ENCODE measurements around the gene TRIM67. TPM values are rescaled to one million over a fixed set of nuclear protein-coding genes. Genes with fewer than 3 reads are reported as not detected.

Gene TRIM67
- total RNA-seq, 1 experiment from 2014 or later = not detected

- TF ChIP-seq EZH2phosphoT487 (IDR thresholded peaks at IDR 0.05; ENCODE audit: borderline replicate concordance, low read length) = no peak
- ChIA-PET POLR2A (ENCODE audit: unreplicated experiment) (no interaction called here), CTCF (no interaction called here)
- Histone ChIP-seq H3K4me1 (ENCODE audit: insufficient read depth, low read length) (peaks cover 25% of the 10 kb centered on the region), H3K36me3 (ENCODE audit: low read depth, low read length) (peaks cover 11% of the 10 kb centered on the region; the same call in 1 of the 2 replicates), H3K9me3 (ENCODE audit: low read length) (no peaks in the 10 kb centered on the region), H3K4me3 (ENCODE audit: low read length) (peak overlapping the region; percentile 85), H3K4me2 (ENCODE audit: low read length) (peak overlapping the region; percentile 93), H3K27me3 (ENCODE audit: low read length) (no peaks in the 10 kb centered on the region), H4K20me1 (ENCODE audit: low read length) (no peaks in the 10 kb centered on the region), H3F3A (ENCODE audit: low read length, unreplicated experiment) (no peaks in the 10 kb centered on the region), H3K79me2 (ENCODE audit: low read length) (peaks cover 66% of the 10 kb centered on the region), H3K9me2 (replicated peaks; ENCODE audit: low read length) (no peaks in the 10 kb centered on the region), H3K9ac (ENCODE audit: low read length) (peak overlapping the region; percentile 94), H2AFZ (ENCODE audit: low read length) (peak overlapping the region; percentile 96), H3K27ac (ENCODE audit: low read length) (peak overlapping the region; percentile 20)
- ATAC-seq (peak; percentile 48), DNase-seq (peak; percentile 38)
- intact Hi-C loops (cut with micrococcal nuclease) = loop anchor here (2.0 to 5.0 kb wide), 2 partner anchors 95 to 361 kb away; partner anchors contain the start of gene EXOC8
- BruUV-seq (replicated peaks) = no TSS peak
Observed at GRCh38 chr1:231241750-231242149, 79.9 kb downstream of the TRIM67 start.

- Histone ChIP-seq H3K9ac (ENCODE audit: low read length) (peak overlapping the region; percentile 94; the same call in 1 of the 2 replicates), H3K4me3 (ENCODE audit: low read length) (peak overlapping the region; percentile 85), H3K4me1 (ENCODE audit: insufficient read depth, low read length) (peaks cover 25% of the 10 kb centered on the region), H3K9me2 (replicated peaks; ENCODE audit: low read length) (no peaks in the 10 kb centered on the region), H3F3A (ENCODE audit: low read length, unreplicated experiment) (no peaks in the 10 kb centered on the region), H3K79me2 (ENCODE audit: low read length) (peaks cover 73% of the 10 kb centered on the region), H4K20me1 (ENCODE audit: low read length) (no peaks in the 10 kb centered on the region), H3K9me3 (ENCODE audit: low read length) (no peaks in the 10 kb centered on the region), H2AFZ (ENCODE audit: low read length) (no peak overlapping the region), H3K4me2 (ENCODE audit: low read length) (peak overlapping the region; percentile 93), H3K36me3 (ENCODE audit: low read depth, low read length) (peaks cover 6% of the 10 kb centered on the region; the same call in 1 of the 2 replicates), H3K27ac (ENCODE audit: low read length) (no peak overlapping the region), H3K27me3 (ENCODE audit: low read length) (no peaks in the 10 kb centered on the region)
- ATAC-seq = no peak
- CTCF ChIA-PET = no interaction called here
- no peak for DNase-seq
- TF ChIP-seq EZH2phosphoT487 (IDR thresholded peaks at IDR 0.05; ENCODE audit: borderline replicate concordance, low read length) (no peak), CTCF (conservative IDR thresholded peaks at IDR 0.05; ENCODE audit: low read depth, low read length) (no peak), EZH2 (IDR thresholded peaks at IDR 0.05; ENCODE audit: low read length, unreplicated experiment) (no peak)
- POLR2A ChIA-PET (ENCODE audit: unreplicated experiment) = no interaction called here
- no TSS peak for BruUV-seq (replicated peaks)
- intact Hi-C loops (cut with micrococcal nuclease) = loop anchor here (2.0 to 5.0 kb wide), 2 partner anchors 94 to 360 kb away; partner anchors contain the start of gene EXOC8
Observed at GRCh38 chr1:231242516-231243198, 80.8 kb downstream of the TRIM67 start.

- H3K9me3 ChIP-seq (ENCODE audit: low read length) = no peaks in the 10 kb centered on the region
- no peaks in the 10 kb centered on the region for H3K27me3 ChIP-seq (ENCODE audit: low read length)
- ATAC-seq = peak; percentile 100
- H3K9me2 ChIP-seq (replicated peaks; ENCODE audit: low read length) = no peaks in the 10 kb centered on the region
- intact Hi-C loops (cut with micrococcal nuclease) = no loop called here
- no peaks in the 10 kb centered on the region for H4K20me1 ChIP-seq (ENCODE audit: low read length)
- peak; percentile 69 for DNase-seq
- TF ChIP-seq EZH2phosphoT487 (IDR thresholded peaks at IDR 0.05; ENCODE audit: borderline replicate concordance, low read length) (no peak), EZH2 (IDR thresholded peaks at IDR 0.05; ENCODE audit: low read length, unreplicated experiment) (no peak), CTCF (conservative IDR thresholded peaks at IDR 0.05; ENCODE audit: low read depth, low read length) (no peak)
- no peak overlapping the region for H3K4me2 ChIP-seq (ENCODE audit: low read length)
- peaks cover 9% of the 10 kb centered on the region for H3K4me1 ChIP-seq (ENCODE audit: insufficient read depth, low read length)
- BruUV-seq (replicated peaks) = no TSS peak
- peaks cover 44% of the 10 kb centered on the region for H3K79me2 ChIP-seq (ENCODE audit: low read length)
- peaks cover 8% of the 10 kb centered on the region; the same call in 1 of the 2 replicates for H3K36me3 ChIP-seq (ENCODE audit: low read depth, low read length)
- H3K4me3 ChIP-seq (ENCODE audit: low read length) = no peak overlapping the region
- ChIA-PET CTCF (no interaction called here), POLR2A (ENCODE audit: unreplicated experiment) (no interaction called here)
- no peak overlapping the region for H2AFZ ChIP-seq (ENCODE audit: low read length)
- no peaks in the 10 kb centered on the region for H3F3A ChIP-seq (ENCODE audit: low read length, unreplicated experiment)
- H3K9ac ChIP-seq (ENCODE audit: low read length) = no peak overlapping the region
- no peak overlapping the region for H3K27ac ChIP-seq (ENCODE audit: low read length)
Observed at GRCh38 chr1:231248778-231249177, 86.9 kb downstream of the TRIM67 start.
